PC-9 (cell line): ENCODE results near the gene YEATS4.

Experiments used
- CTCF ChIP-seq: fragments of 200-600 bp; sonication (generic); conservative IDR thresholded peaks from 2 replicates; pipeline ENCODE4 v1.6.1; 2017; ENCODE audit warnings: mixed run types, antibody characterized with exemption, mild to moderate bottlenecking, moderate library complexity
- EZH2 ChIP-seq: fragments of 200-600 bp; sonication (generic); IDR thresholded peaks from 2 replicates; pipeline ENCODE4 v1.8.0; 2017; ENCODE audit warnings: antibody characterized with exemption, low read depth

GRCh38 chr12:69330475-69331473 is 28.8 kb upstream of the YEATS4 start:
- TF ChIP-seq CTCF (no peak), EZH2 (no peak)
